Measurements from ENCODE around the gene PROZ.

DNA sequence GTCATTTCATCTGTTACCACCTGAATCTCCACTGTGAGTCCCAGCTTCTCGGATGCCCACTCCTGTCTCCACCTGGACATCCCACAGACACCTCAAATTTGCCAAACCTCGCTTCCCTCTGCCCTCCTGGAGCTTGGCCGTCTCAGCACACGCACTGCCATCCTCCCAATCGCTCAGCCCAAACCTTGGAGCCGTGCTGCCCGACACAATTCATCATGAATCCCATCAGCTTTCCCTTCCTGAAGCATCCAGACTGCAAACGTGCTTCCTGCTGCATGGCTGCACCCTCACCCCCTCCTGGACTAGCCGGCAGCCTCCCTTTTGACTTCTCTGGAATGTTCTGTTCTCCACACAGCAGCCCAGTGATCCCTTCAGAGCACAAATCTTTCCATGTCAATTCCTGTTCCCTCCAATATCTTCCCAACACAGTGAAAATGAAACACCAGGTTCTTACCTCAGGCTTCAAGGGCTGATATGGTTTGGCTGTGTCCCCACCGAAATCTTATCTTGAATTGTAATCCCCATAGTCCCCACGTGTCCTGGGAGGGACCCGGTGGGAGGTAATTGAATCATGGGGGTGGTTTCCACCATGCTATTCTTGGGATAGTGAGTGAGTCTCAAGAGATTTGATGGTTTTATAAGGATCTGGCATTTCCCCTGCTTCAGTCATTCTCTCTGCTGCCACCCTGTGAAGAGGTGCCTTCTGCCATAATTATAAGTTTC lies 1.1 kb upstream of the PROZ start:
- TF ChIP-seq, protein P1, sequence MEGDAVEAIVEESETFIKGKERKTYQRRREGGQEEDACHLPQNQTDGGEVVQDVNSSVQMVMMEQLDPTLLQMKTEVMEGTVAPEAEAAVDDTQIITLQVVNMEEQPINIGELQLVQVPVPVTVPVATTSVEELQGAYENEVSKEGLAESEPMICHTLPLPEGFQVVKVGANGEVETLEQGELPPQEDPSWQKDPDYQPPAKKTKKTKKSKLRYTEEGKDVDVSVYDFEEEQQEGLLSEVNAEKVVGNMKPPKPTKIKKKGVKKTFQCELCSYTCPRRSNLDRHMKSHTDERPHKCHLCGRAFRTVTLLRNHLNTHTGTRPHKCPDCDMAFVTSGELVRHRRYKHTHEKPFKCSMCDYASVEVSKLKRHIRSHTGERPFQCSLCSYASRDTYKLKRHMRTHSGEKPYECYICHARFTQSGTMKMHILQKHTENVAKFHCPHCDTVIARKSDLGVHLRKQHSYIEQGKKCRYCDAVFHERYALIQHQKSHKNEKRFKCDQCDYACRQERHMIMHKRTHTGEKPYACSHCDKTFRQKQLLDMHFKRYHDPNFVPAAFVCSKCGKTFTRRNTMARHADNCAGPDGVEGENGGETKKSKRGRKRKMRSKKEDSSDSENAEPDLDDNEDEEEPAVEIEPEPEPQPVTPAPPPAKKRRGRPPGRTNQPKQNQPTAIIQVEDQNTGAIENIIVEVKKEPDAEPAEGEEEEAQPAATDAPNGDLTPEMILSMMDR (IDR thresholded peaks at IDR 0.05) = no peak
- no peak for TF ChIP-seq EZH2 (IDR thresholded peaks at IDR 0.05; ENCODE audit: borderline replicate concordance, insufficient read depth, low read depth, low read length, poor library complexity, severe bottlenecking)
